ENCODE results near the gene HMCN2. TPM values are rescaled to one million over a fixed set of nuclear protein-coding genes. Genes with fewer than 3 reads are reported as not detected.
A peak's percentile ranks its signal among the peaks of the same experiment; 100 is the strongest.

HMCN2 gene
- total RNA-seq, 1 experiment from 2014 or later = 1.6 TPM

DNA sequence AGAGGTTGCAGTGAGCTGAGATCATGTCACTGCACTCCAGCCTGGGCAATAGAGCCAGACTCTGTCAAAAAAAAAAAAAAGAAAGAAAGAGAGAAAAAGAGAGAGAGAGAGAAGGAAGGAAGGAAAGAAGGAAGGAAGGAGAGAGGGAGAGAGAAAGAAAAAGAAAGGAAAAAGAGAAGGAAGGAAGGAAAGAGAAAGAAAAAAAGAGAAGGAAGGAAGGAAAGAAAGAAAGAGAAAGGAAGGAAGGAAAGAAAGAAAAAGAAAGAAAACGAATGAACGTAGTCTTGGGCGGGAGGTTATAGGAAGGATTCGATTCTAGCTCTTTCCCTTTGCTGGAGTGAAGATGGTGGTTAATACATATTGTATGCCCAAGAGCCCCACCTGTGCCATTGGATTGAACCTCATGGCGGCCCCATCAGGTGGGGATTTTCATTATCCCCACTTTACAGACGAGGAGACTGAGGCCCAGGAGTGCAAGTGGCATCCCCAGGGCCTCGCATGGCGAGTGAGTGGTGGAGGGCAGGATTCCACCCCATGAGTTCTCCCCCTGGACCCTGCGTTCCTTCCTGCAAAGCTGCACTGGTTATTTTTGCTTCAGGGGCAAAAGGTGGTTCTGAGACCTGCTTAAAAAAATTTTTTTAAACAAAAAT is 98.3 kb downstream of the HMCN2 start:
- TSS peak; percentile 86 for BruUV-seq (replicated peaks)

GRCh38 chr9:130364619-130365322 is 99.2 kb downstream of the HMCN2 start:
- peak; percentile 84 to 97 for DNase-seq
- ChIA-PET CTCF (interaction anchor here (0.5 to 1.1 kb wide), 6 partner anchors 9 to 265 kb away, joined by 3 to 5 read pairs (median 3); no protein-coding TSS in a partner anchor), POLR2A (ENCODE audit: unreplicated experiment) (interaction anchor here (0.6 to 0.9 kb wide), 7 partner anchors 8 to 396 kb away, joined by 3 to 19 read pairs (median 4); no protein-coding TSS in a partner anchor)
- Histone ChIP-seq H3F3A (ENCODE audit: insufficient read depth, low read depth) (peaks cover 18% of the 10 kb centered on the region; the same call in 1 of the 2 replicates), H4K20me1 (ENCODE audit: insufficient read depth) (no peaks in the 10 kb centered on the region), H3K27me3 (ENCODE audit: insufficient read depth, low read depth) (no peaks in the 10 kb centered on the region), H3K4me2 (peak overlapping the region; percentile 56), H3K79me2 (ENCODE audit: low read depth) (no peaks in the 10 kb centered on the region), H3K4me1 (replicated peaks; ENCODE audit: insufficient read depth) (peaks cover 33% of the 10 kb centered on the region), H2AFZ (no peak overlapping the region), H3K4me3 (no peak overlapping the region), H3K36me3 (ENCODE audit: low read depth) (no peaks in the 10 kb centered on the region), H3K9me2 (ENCODE audit: insufficient read depth) (no peaks in the 10 kb centered on the region), H3K27ac (peak overlapping the region; percentile 5), H3K9me3 (ENCODE audit: insufficient read depth, low read depth) (no peaks in the 10 kb centered on the region)
- intact Hi-C loops (cut with micrococcal nuclease; ENCODE audit: unreplicated experiment) = loop anchor here (1.0 to 5.0 kb wide), 2 partner anchors 48 to 81 kb away; no protein-coding TSS in a partner anchor
- no peak for TF ChIP-seq EZH2 (IDR thresholded peaks at IDR 0.05; ENCODE audit: low read depth)
- BruUV-seq (replicated peaks) = no TSS peak

More for the DNA sequence above, 98.3 kb downstream of the HMCN2 start:
- Histone ChIP-seq H3F3A (ENCODE audit: insufficient read depth, low read depth) (peaks cover 18% of the 10 kb centered on the region; the same call in 1 of the 2 replicates), H3K4me1 (replicated peaks; ENCODE audit: insufficient read depth) (peaks cover 33% of the 10 kb centered on the region), H3K4me3 (no peak overlapping the region), H2AFZ (no peak overlapping the region), H4K20me1 (ENCODE audit: insufficient read depth) (no peaks in the 10 kb centered on the region), H3K4me2 (peak overlapping the region; percentile 56), H3K9me2 (ENCODE audit: insufficient read depth) (no peaks in the 10 kb centered on the region), H3K79me2 (ENCODE audit: low read depth) (no peaks in the 10 kb centered on the region), H3K36me3 (ENCODE audit: low read depth) (no peaks in the 10 kb centered on the region), H3K27me3 (ENCODE audit: insufficient read depth, low read depth) (no peaks in the 10 kb centered on the region), H3K27ac (peak overlapping the region; percentile 5), H3K9me3 (ENCODE audit: insufficient read depth, low read depth) (no peaks in the 10 kb centered on the region)
- intact Hi-C loops (cut with micrococcal nuclease; ENCODE audit: unreplicated experiment) = loop anchor here (1.0 kb wide), 1 partner anchor 81 kb away; no protein-coding TSS in a partner anchor
- TF ChIP-seq EZH2 (IDR thresholded peaks at IDR 0.05; ENCODE audit: low read depth) = no peak
- no peak for TF ChIP-seq CTCF (conservative IDR thresholded peaks at IDR 0.05)
- CTCF ChIA-PET = interaction anchor here (0.6 to 1.1 kb wide), 4 partner anchors 8 to 331 kb away, joined by 3 to 5 read pairs (median 4); no protein-coding TSS in a partner anchor
- POLR2A ChIA-PET (ENCODE audit: unreplicated experiment) = interaction anchor here (0.6 kb wide), 3 partner anchors 9 to 395 kb away, joined by 3 to 6 read pairs (median 6); no protein-coding TSS in a partner anchor
- DNase-seq = no peak

DNA sequence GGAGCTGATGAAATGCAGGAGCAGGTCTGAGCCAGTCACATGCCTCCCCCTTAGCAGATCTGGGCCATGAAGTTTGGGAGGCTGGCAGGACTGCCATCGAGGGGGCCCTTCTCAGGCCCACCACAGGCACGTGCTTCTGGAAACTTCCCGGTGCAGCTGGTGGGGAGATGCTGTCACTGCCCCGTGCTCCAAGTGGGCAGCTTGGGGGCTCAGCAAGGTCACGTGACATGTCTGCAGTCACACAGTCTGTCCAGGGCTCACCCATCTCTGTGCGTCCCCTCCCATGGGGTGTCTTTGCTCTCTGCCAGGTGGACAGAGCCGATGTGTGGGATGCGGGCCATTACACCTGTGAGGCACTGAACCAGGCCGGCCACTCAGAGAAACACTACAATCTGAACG is 99.8 kb downstream of the HMCN2 start:
- no TSS peak for BruUV-seq (replicated peaks)
- Histone ChIP-seq H3K27me3 (ENCODE audit: insufficient read depth, low read depth) (no peaks in the 10 kb centered on the region), H4K20me1 (ENCODE audit: insufficient read depth) (no peaks in the 10 kb centered on the region), H3K4me2 (peak overlapping the region; percentile 56; the same call in 1 of the 2 replicates), H3K4me3 (no peak overlapping the region), H3K9me2 (ENCODE audit: insufficient read depth) (no peaks in the 10 kb centered on the region), H3K9me3 (ENCODE audit: insufficient read depth, low read depth) (no peaks in the 10 kb centered on the region), H3K79me2 (ENCODE audit: low read depth) (no peaks in the 10 kb centered on the region), H3K4me1 (replicated peaks; ENCODE audit: insufficient read depth) (peaks cover 33% of the 10 kb centered on the region), H3K27ac (peak overlapping the region; percentile 5; the same call in 1 of the 2 replicates), H3K36me3 (ENCODE audit: low read depth) (no peaks in the 10 kb centered on the region), H2AFZ (no peak overlapping the region), H3F3A (ENCODE audit: insufficient read depth, low read depth) (peaks cover 18% of the 10 kb centered on the region; the same call in 1 of the 2 replicates)
- intact Hi-C loops (cut with micrococcal nuclease; ENCODE audit: unreplicated experiment) = loop anchor here (5.0 kb wide), 1 partner anchor 47 kb away; no protein-coding TSS in a partner anchor
- ChIA-PET CTCF (interaction anchor here (0.7 to 1.0 kb wide), 2 partner anchors 49 to 125 kb away, joined by 3 read pairs; no protein-coding TSS in a partner anchor), POLR2A (ENCODE audit: unreplicated experiment) (no interaction called here)
- no peak for DNase-seq
- TF ChIP-seq EZH2 (IDR thresholded peaks at IDR 0.05; ENCODE audit: low read depth) (no peak), CTCF (conservative IDR thresholded peaks at IDR 0.05) (no peak)
